Parathyroid adenoma (tissue), 2 donors: ENCODE data around the gene GPR153.

Source experiments
- H2AFZ ChIP-seq: fragments of 300-600 bp; sonication (generic); one replicate; pipeline ENCODE4 v1.7.0; 2017; ENCODE audit warnings: antibody characterized with exemption, mild to moderate bottlenecking
- H3K27ac ChIP-seq: fragments of 300-600 bp; sonication (generic); one replicate; pipeline ENCODE4 v1.7.0; 2017
- H3K27me3 ChIP-seq: fragments of 300-600 bp; sonication (generic); one replicate; pipeline ENCODE4 v1.7.0; 2017; ENCODE audit warnings: low read length; ENCODE audit not compliant: control insufficient read depth, insufficient read depth
- H3K36me3 ChIP-seq: fragments of 300-600 bp; sonication (generic); one replicate; pipeline ENCODE4 v1.7.0; 2017; ENCODE audit warnings: low read length; ENCODE audit not compliant: control insufficient read depth, insufficient read depth
- H3K4me1 ChIP-seq: fragments of 300-600 bp; sonication (generic); one replicate; pipeline ENCODE4 v1.7.0; 2017; ENCODE audit warnings: control low read depth
- H3K4me2 ChIP-seq: fragments of 300-600 bp; sonication (generic); one replicate; pipeline ENCODE4 v1.7.0; 2017; ENCODE audit warnings: low read length
- H3K4me3 ChIP-seq: fragments of 300-600 bp; sonication (generic); one replicate; pipeline ENCODE4 v1.7.0; 2017; ENCODE audit warnings: low read depth, low read length
- H3K79me2 ChIP-seq: fragments of 300-600 bp; sonication (generic); one replicate; pipeline ENCODE4 v1.7.0; 2017; ENCODE audit warnings: control low read depth
- H3K9ac ChIP-seq: fragments of 300-600 bp; sonication (generic); one replicate; pipeline ENCODE4 v1.7.0; 2017; ENCODE audit warnings: mild to moderate bottlenecking
- H3K9me3 ChIP-seq: fragments of 300-600 bp; sonication (generic); one replicate; pipeline ENCODE4 v1.7.0; 2017; ENCODE audit warnings: low read length; ENCODE audit not compliant: control insufficient read depth
- CTCF ChIP-seq: fragments of 300-600 bp; sonication (generic); IDR thresholded peaks from one replicate; pipeline ENCODE4 v1.7.0; 2017; ENCODE audit warnings: antibody characterized with exemption, mild to moderate bottlenecking
- donor health status: primary hyperparathyroidism.

The GPR153 gene

GRCh38 chr1:6294890-6295556 lies 34.1 kb upstream of the GPR153 start:
- no peaks in the 10 kb centered on the region for H3K79me2 ChIP-seq
- no peak overlapping the region for H3K27ac ChIP-seq
- no peaks in the 10 kb centered on the region for H3K27me3 ChIP-seq
- H3K4me1 ChIP-seq, result no peaks in the 10 kb centered on the region
- H2AFZ ChIP-seq, result no peak overlapping the region
- H3K4me2 ChIP-seq, result no peak overlapping the region
- no peak for TF ChIP-seq CTCF
- H3K4me3 ChIP-seq, result no peak overlapping the region
- H3K36me3 ChIP-seq, result no peaks in the 10 kb centered on the region
- H3K9me3 ChIP-seq, result no peaks in the 10 kb centered on the region
- no peak overlapping the region for H3K9ac ChIP-seq

GRCh38 chr1:6294080-6294889 lies 33.4 kb upstream of the GPR153 start:
- H3K27ac ChIP-seq, result no peak overlapping the region
- no peak overlapping the region for H3K4me3 ChIP-seq
- H3K79me2 ChIP-seq, result no peaks in the 10 kb centered on the region
- no peaks in the 10 kb centered on the region for H3K9me3 ChIP-seq
- H3K36me3 ChIP-seq, result no peaks in the 10 kb centered on the region
- no peaks in the 10 kb centered on the region for H3K27me3 ChIP-seq
- no peaks in the 10 kb centered on the region for H3K4me1 ChIP-seq
- no peak overlapping the region for H3K9ac ChIP-seq
- TF ChIP-seq CTCF, result no peak
- H2AFZ ChIP-seq, result no peak overlapping the region
- H3K4me2 ChIP-seq, result no peak overlapping the region

- Histone ChIP-seq H3K79me2 (no peaks in the 10 kb centered on the region), H3K9me3 (no peaks in the 10 kb centered on the region), H3K4me3 (no peak overlapping the region), H2AFZ (no peak overlapping the region), H3K27me3 (no peaks in the 10 kb centered on the region), H3K27ac (no peak overlapping the region), H3K4me2 (no peak overlapping the region), H3K36me3 (no peaks in the 10 kb centered on the region), H3K9ac (no peak overlapping the region), H3K4me1 (no peaks in the 10 kb centered on the region)
- TF ChIP-seq CTCF, result no peak
Measured at GRCh38 chr1:6292102-6292501, 31.2 kb upstream of the GPR153 start.

GRCh38 chr1:6288665-6289064 lies 27.8 kb upstream of the GPR153 start:
- H3K4me3 ChIP-seq, result no peak overlapping the region
- no peak for TF ChIP-seq CTCF
- no peaks in the 10 kb centered on the region for H3K27me3 ChIP-seq
- H3K79me2 ChIP-seq, result no peaks in the 10 kb centered on the region
- H3K4me1 ChIP-seq, result peaks cover 3% of the 10 kb centered on the region
- H3K9ac ChIP-seq, result no peak overlapping the region
- H3K36me3 ChIP-seq, result no peaks in the 10 kb centered on the region
- H3K4me2 ChIP-seq, result no peak overlapping the region
- no peak overlapping the region for H2AFZ ChIP-seq
- no peaks in the 10 kb centered on the region for H3K9me3 ChIP-seq
- H3K27ac ChIP-seq, result no peak overlapping the region
